ENCODE results near the gene CACNA1I. TPM values are rescaled to one million over a fixed set of nuclear protein-coding genes. Genes with fewer than 3 reads are reported as not detected.

CACNA1I gene
- total RNA-seq, 4 donors from 2014 or later, result not detected

- intact Hi-C loops (cut with DNase I; ENCODE audit: low total_unique reads) (no loop called here), in situ Hi-C loops (cut with MboI; ENCODE audit: low sequenced_read_pairs in 4 of 4) (no loop called here)
- no peak for ATAC-seq
- DNase-seq, result no peak
- H3K27ac ChIP-seq, result no peak overlapping the region
- H3K4me1 ChIP-seq, result no peaks in the 10 kb centered on the region
- no peaks in the 10 kb centered on the region for H3K36me3 ChIP-seq
- no peak for TF ChIP-seq POLR2A (IDR thresholded peaks at IDR 0.05)
- TF ChIP-seq, protein P1, sequence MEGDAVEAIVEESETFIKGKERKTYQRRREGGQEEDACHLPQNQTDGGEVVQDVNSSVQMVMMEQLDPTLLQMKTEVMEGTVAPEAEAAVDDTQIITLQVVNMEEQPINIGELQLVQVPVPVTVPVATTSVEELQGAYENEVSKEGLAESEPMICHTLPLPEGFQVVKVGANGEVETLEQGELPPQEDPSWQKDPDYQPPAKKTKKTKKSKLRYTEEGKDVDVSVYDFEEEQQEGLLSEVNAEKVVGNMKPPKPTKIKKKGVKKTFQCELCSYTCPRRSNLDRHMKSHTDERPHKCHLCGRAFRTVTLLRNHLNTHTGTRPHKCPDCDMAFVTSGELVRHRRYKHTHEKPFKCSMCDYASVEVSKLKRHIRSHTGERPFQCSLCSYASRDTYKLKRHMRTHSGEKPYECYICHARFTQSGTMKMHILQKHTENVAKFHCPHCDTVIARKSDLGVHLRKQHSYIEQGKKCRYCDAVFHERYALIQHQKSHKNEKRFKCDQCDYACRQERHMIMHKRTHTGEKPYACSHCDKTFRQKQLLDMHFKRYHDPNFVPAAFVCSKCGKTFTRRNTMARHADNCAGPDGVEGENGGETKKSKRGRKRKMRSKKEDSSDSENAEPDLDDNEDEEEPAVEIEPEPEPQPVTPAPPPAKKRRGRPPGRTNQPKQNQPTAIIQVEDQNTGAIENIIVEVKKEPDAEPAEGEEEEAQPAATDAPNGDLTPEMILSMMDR (IDR thresholded peaks at IDR 0.05 in 4 of 5, conservative IDR thresholded peaks at IDR 0.05 in 1 of 5), result no peak
- peaks cover 0 to 21% (median 18%) of the 10 kb centered on the region in 3 donors for H3K27me3 ChIP-seq
- H3K9me3 ChIP-seq, result no peaks in the 10 kb centered on the region
- no peak overlapping the region for H3K4me3 ChIP-seq
Observed at GRCh38 chr22:39734866-39735265, 164.3 kb downstream of the CACNA1I start.

- TF ChIP-seq, protein P1 (IDR thresholded peaks at IDR 0.05 in 4 of 5, conservative IDR thresholded peaks at IDR 0.05 in 1 of 5), result no peak
- no peak for TF ChIP-seq POLR2A (IDR thresholded peaks at IDR 0.05)
- in situ Hi-C loops (cut with MboI; ENCODE audit: low sequenced_read_pairs in 4 of 4) (no loop called here), intact Hi-C loops (cut with DNase I; ENCODE audit: low total_unique reads) (no loop called here)
- ATAC-seq, result no peak
- no peaks in the 10 kb centered on the region for H3K36me3 ChIP-seq
- DNase-seq, result no peak
- no peak overlapping the region for H3K4me3 ChIP-seq
- no peaks in the 10 kb centered on the region for H3K4me1 ChIP-seq
- H3K27me3 ChIP-seq, result peaks cover 0 to 21% (median 18%) of the 10 kb centered on the region in 3 donors
- H3K27ac ChIP-seq, result no peak overlapping the region
- H3K9me3 ChIP-seq, result no peaks in the 10 kb centered on the region
Observed at GRCh38 chr22:39735776-39736175, 165.2 kb downstream of the CACNA1I start.

- in situ Hi-C loops (cut with MboI; ENCODE audit: low sequenced_read_pairs in 4 of 4), result no loop called here
- Histone ChIP-seq H3K36me3 (no peaks in the 10 kb centered on the region), H3K4me3 (no peak overlapping the region), H3K27ac (no peak overlapping the region), H3K27me3 (peaks cover 0 to 13% (median 6%) of the 10 kb centered on the region in 3 donors), H3K4me1 (no peaks in the 10 kb centered on the region), H3K9me3 (no peaks in the 10 kb centered on the region)
- ATAC-seq (no peak), DNase-seq (no peak)
- intact Hi-C loops (cut with DNase I; ENCODE audit: low total_unique reads), result no loop called here
- TF ChIP-seq POLR2A (IDR thresholded peaks at IDR 0.05), result no peak
- TF ChIP-seq, protein P1 (IDR thresholded peaks at IDR 0.05 in 4 of 5, conservative IDR thresholded peaks at IDR 0.05 in 1 of 5), result no peak
Observed at GRCh38 chr22:39738746-39739145, 168.2 kb downstream of the CACNA1I start.

Other genes starting within 250 kb of the CACNA1I start
- 10 to 100 TPM in 2 of 4 donors, 1 to 10 TPM in 2; 2.8 to 17.2 (median 9.7) TPM for gene SYNGR1, start 220.8 kb upstream of the CACNA1I start, total RNA-seq
- gene TAB1, start 171.0 kb upstream of the CACNA1I start, total RNA-seq, result 10 to 100 TPM; 13.3 to 16.3 (median 14.8) TPM
- gene MGAT3, start 113.7 kb upstream of the CACNA1I start, total RNA-seq, result 1 to 10 TPM in 1 of 4 donors, under 1 TPM in 3; 0.55 to 1.0 (median 0.59) TPM
- 10 to 100 TPM; 11.4 to 25.4 (median 12.9) TPM for gene MIEF1, start 68.5 kb upstream of the CACNA1I start, total RNA-seq
- 100 to 1,000 TPM; 480 to 666 (median 533) TPM for gene ATF4, start 50.2 kb upstream of the CACNA1I start, total RNA-seq
- gene RPS19BP1, start 38.0 kb upstream of the CACNA1I start, total RNA-seq, result 100 to 1,000 TPM in 2 of 4 donors, 10 to 100 TPM in 2; 72.2 to 128 (median 104) TPM